Suprapubic skin (tissue), 4 donors: ENCODE data around the gene NAT9.

Source experiments
- POLR2A ChIP-seq, 2 donors: fragments of 450-650 bp; IDR thresholded peaks; one replicate each; pipeline ENCODE4 v1.6.1; 2017; ENCODE audit warnings: antibody characterized with exemption in 2 of 2, mild to moderate bottlenecking in 2 of 2, moderate library complexity in 2 of 2
- POLR2AphosphoS5 ChIP-seq, 3 donors: sonication (generic); formaldehyde crosslinking; IDR thresholded peaks; one replicate each; pipeline ENCODE4 v1.6.1; 2017; ENCODE audit warnings: antibody characterized with exemption in 3 of 3
- TF ChIP-seq, protein P1 (sequence below), 2 donors: fragments of 200-600 bp in 1 of 2; fragments of 450-650 bp in 1 of 2; sonication (generic) in 1 of 2; IDR thresholded peaks; one replicate each; pipeline ENCODE4 v1.5.1; 2016 to 2019; ENCODE audit warnings: antibody characterized with exemption in 2 of 2, mild to moderate bottlenecking in 1 of 2, moderate library complexity in 1 of 2

DNA sequence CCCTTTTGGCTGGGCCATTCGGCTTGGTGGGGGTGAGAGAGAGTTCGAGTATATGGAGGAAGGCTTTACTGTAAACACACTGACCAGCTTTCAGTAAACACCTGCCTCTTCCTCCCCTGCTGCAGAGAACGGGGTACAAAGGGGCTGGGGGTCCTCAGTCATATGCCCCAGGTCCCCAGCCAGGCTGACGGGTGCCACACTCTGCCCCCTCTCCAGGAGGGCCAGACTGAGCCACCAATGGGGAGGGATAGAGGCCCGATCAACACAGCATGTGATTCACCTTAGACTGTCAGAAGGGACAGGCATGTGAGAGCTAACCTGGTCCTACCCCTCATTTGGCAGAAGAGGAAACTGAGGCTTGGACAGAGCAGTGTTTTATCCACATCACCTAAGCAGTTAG is 14.7 kb downstream of the NAT9 start:
- TF ChIP-seq, protein P1, sequence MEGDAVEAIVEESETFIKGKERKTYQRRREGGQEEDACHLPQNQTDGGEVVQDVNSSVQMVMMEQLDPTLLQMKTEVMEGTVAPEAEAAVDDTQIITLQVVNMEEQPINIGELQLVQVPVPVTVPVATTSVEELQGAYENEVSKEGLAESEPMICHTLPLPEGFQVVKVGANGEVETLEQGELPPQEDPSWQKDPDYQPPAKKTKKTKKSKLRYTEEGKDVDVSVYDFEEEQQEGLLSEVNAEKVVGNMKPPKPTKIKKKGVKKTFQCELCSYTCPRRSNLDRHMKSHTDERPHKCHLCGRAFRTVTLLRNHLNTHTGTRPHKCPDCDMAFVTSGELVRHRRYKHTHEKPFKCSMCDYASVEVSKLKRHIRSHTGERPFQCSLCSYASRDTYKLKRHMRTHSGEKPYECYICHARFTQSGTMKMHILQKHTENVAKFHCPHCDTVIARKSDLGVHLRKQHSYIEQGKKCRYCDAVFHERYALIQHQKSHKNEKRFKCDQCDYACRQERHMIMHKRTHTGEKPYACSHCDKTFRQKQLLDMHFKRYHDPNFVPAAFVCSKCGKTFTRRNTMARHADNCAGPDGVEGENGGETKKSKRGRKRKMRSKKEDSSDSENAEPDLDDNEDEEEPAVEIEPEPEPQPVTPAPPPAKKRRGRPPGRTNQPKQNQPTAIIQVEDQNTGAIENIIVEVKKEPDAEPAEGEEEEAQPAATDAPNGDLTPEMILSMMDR (IDR thresholded peaks at IDR 0.05): no peak
- TF ChIP-seq POLR2A (IDR thresholded peaks at IDR 0.05) (no peak), POLR2AphosphoS5 (IDR thresholded peaks at IDR 0.05) (no peak)
